ENCODE results near the gene ZNF267.
A peak's percentile ranks its signal among the peaks of the same experiment; 100 is the strongest.
"Not testable (repeated sequence)": the region's sequence is repeated elsewhere in the genome, so short reads cannot be mapped to it uniquely, and the experiment has no call there.

The ZNF267 gene

DNA sequence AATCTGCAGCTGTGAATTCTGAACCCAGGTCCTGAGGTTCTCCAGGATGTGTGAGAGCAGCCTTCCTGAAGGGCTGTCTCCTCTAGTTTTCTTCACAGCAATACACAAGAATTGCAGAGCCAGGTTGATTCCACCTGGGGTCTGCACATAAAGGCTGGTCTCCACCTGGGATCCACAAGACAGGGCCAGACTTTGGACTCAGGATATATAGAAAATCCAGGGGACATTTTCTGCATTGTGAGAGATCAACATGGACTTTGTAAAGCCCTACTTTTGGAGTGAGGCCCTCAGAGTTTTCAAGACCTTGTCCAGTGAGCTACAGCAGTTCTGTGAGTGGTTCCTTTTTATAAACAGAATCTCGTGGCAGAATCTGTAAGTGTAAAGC, 6.3 kb downstream of the ZNF267 start:
- no peak for DNase-seq

DNA sequence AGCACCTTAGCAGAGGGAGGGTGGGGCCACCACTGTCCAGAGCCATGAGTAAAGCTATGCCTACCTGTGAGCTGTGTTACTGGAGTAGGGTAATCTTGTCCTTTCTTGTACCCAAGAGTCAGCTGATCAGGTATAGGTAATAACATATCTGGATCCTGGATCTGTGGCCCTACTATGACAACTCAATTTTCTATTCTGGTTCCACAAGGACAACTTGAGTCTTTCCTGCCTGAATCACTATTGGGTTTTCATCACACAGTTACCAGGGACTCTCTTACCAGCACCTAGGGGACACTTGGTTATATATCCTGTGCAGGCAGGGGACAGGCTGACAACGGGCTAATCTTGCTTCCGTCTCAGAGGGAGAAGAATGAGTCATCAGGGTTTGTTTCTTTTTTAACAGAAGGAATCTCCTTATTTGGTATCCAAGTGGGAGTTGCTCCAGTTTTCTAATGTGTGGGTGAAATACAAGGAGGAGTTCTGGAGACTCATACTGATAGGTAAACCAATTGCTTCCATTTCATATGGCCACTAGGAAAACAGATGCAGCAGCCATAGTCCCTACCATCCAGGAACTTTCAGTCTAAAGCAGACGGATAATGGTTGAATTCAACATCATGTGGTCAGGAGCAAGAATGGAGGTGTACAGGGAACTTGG, 6.8 kb downstream of the ZNF267 start:
- no peak for DNase-seq

DNA sequence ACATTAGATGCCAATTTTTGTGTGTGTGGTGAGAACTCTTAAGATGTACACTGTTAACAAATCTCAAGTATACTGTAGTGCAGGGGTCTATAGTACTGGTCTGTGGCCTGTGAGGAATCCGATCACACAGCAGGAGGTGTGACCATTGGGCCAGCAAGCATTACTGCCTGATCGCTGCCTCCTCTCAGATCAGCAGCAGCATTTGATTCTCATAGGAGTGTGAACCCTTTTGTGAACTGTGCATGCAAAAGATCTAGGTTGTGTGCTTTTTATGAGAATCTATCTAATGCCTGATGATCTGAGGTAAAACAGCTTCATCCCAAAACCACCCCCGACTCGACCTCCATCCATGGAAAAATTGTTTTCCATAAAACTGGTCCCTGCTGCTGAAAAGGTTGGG, 12.6 kb downstream of the ZNF267 start:
- no peak for DNase-seq

DNA sequence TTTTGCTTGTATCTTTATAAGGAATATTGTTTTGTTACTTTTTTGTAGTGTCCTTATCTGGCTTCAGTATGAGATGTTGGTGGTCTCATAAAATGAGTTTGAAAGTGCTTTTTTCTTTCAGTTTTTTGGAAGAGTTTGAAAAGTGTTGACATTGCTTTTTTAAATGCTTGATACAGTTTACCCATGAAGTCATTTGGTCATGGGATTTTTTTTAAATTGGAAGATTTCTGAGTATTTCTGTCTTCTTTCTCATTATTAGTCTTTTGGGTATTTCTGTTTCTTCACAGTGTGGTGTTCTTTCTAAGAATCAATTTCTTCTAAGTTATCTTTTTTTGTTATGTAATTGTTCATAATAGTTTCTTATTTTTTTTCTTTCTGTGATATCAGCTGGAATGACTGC, 15.1 kb downstream of the ZNF267 start:
- no peak for DNase-seq

DNA sequence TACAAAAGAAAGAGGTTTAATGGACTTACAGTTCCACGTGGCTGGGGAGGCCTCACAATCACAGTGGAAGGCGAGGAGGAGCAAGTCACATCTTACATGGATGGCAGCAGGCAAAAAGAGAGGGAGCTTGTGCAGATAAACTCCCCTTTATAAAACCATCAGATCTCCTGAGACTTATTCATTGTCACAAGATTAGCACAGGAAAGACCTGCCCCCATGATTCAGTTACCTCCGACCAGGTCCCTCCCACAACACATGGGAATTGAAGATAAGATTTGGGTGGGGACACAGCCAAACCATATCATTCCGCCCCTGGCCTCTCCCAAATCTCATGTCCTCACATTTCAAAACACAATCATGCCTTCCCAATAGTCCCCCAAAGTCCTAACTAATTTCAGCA, 18.5 kb downstream of the ZNF267 start:
- DNase-seq = not testable (repeated sequence)

DNA sequence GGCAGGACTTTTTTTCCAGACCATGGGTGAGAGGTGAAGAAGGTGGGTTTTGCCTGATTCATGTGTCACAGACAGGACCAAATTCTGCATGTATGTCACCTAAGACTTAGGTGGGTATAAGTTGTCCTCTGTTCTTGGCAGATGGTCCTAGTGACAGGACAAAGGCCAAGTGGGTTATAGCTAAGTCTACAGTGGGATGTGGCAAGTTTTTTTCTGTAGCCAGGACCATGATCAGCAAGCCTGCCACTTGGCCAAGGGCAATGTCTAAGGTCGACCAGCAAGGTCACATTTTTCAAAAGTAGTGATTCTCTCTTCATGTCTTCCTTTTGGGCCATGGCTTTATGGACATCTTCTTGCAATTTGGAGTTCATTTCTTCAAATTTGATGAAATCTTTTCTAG, 20.2 kb downstream of the ZNF267 start:
- no peak for DNase-seq

DNA sequence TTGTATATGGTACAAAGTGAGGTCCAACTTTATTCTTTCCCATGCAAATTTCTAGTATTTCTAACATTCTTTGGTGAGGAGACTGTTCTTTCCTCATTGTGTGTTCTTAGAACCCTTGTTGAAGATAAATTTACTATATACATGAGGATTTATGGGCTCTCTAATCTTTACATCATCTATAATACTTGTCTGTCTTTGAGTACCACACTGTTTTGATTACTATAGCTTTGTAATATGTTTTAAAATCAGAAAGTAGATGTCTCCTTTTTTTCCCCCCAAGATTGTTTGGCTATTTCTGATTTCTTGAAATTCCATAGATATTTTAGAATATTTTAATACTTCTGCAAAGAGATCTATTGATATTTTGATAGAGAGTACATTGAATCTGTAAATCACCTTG, 23.7 kb downstream of the ZNF267 start:
- DNase-seq = no peak

DNA sequence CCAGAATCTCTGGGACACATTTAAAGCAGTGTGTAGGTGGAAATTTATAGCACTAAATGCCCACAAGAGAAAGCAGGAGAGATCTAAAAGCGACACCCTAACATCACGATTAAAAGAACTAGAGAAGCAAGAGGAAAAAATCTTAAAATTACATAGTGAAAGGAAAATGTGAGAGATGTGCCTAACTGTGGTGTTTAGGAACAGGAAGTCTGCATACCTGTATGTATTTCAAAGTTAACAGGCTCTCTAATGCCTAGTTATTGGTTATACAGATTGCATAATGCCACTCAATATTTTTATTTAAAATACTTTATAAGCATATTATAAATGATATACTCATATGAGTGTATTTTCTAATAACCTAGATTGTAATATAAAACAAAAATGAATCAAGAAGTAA, 25.9 kb downstream of the ZNF267 start:
- no peak for DNase-seq

DNA sequence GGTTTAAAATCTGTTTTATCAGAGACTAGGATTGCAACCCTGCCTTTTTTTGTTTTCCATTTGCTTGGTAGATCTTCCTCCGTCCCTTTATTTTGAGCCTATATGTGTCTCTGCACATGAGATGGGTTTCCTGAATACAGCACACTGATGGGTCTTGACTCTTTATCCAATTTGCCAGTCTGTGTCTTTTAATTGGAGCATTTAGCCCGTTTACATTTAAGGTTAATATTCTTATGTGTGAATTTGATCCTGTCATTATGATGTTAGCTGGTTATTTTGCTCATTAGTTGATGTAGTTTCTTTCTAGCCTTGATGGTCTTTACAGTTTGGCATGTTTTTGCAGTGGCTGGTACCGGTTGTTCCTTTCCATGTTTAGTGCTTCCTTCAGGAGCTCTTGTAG, 31.0 kb downstream of the ZNF267 start:
- not testable (repeated sequence) for DNase-seq

DNA sequence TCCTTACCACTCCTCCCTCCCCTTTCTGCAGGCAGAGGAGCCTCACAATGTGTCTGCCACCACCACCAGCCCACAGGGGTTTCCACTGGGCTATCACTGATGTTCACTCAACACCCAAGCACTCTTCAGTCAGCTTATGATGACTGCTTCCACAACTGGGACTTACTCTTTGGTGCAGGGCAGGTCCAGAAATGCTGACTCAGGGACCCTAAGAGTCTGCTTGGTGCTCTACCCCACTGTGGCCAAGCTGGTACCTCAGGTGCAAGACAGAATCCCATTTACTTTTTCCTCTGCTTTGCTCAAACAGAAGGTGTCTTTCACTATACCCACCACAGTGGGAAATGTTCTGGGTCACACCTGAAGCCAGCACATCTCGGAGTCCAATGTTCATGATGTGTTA, 40.1 kb downstream of the ZNF267 start:
- DNase-seq = no peak

DNA sequence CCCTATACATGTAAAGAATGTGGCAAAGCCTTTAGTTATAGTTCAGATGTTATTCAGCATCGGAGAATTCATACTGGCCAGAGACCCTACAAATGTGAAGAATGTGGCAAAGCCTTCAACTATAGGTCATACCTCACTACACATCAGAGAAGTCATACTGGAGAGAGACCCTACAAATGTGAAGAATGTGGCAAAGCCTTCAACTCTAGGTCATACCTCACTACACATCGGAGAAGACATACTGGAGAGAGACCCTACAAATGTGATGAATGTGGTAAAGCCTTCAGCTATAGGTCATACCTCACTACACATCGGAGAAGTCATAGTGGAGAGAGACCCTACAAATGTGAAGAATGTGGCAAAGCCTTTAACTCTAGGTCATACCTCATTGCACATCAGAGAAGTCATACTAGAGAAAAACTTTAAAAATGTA, 42.5 kb downstream of the ZNF267 start:
- no peak for DNase-seq

DNA sequence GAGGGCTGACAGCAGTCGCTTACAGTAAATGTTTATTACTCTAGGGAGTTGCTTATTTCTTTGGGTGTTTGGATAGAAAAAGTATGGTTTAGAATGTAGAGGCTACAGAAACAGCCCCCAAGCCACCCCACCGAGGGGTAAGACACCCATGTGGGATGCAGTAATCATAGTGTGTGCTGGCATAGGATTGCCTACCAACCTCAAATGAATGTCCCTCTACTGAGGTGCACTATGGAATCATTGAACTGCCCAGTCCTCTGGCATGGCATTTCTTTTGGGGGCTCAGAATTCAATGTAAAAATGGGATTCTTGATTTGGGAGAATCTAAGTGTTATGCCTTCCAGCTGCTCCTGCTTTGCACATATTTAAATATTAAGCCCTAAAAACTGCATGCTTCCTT, 46.8 kb downstream of the ZNF267 start:
- no peak for DNase-seq

DNA sequence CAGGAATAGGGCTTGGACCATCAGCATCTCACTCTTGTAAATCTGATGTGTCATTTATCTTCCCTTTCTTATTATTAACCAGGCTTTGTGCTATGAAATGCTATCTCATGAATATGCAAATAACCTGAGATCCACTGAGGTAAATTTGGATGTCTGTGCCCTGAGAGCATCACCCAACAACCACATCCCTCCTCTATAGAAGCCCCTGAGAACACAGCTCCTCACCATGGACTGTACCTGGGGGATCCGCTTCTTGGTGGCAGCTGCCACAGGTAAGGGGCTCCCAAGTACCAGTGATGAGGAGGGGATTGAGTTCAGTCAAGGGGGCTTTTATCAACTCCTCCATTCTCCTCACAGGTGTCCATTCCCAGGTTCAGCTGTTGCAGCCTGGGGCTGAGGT, 78.2 kb downstream of the ZNF267 start:
- DNase-seq = not testable (repeated sequence)

DNA sequence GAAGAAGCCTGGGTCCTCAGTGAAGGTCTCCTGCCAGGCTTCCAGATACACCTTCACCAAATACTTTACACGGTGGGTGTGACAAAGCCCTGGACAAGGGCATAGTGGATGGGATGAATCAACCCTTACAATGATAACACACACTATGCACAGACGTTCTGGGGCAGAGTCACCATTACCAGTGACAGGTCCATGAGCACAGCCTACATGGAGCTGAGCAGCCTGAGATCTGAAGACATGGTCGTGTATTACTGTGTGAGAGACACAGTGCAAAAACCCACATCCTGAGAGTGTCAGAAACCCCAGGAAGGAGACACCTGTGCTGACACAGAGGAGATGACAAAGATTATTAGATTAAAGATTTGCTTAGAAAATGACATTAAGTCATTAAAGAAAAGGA, 78.6 kb downstream of the ZNF267 start:
- not testable (repeated sequence) for DNase-seq

DNA sequence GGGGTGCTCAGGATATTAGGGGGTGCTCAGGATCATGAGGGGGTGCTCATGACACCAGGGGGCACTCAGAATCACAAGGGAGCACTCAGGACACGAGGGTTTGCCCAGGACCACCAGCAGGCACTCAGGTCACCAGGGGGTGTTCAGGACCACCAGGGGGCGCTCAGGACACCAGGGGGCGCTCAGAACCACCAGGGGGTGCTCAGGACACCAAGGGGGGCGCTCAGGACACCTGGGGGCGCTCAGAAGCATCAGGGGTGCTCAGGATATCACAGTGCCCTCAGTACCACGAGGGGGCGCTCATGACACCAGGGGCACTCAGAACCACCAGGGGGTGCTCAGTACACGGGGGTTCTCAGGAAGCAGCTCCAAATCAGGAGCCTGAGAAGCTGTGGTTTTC, 82.6 kb downstream of the ZNF267 start:
- DNase-seq = peak; percentile 19

DNA sequence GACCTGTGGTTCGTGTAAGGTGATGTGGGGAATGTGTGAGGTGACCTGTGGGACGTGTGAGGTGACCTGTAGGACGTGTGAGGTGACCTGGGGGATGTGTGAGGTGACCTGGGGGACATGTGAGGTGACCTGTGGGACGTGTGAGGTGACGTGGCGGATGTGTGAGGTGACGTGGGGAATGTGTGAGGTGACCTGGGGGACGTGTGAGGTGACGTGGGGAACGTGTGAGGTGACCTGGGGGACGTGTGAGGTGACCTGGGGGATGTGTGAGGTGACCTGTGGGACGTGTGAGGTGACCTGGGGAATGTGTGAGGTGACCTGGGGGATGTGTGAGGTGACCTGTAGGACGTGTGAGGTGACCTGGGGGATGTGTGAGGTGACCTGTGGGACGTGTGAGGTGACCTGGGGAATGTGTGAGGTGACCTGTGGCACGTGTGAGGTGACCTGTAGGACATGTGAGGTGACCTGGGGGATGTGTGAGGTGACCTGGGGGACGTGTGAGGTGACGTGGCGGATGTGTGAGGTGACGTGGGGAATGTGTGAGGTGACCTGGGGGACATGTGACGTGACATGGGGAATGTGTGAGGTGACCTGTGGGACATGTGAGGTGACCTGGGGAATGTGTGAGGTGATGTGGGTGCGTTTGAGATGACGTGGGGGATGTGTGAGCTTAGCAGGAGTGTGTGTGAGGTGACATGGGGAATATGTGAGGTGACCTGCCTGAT, 86.7 kb downstream of the ZNF267 start:
- DNase-seq = not testable (repeated sequence)

Data from effector CD8-positive, alpha-beta T cell (primary cell).